H1 (cell line): ENCODE results near the gene ZFHX2. TPM values are rescaled to one million over a fixed set of nuclear protein-coding genes. Genes with fewer than 3 reads are reported as not detected.

ENCODE experiments used
- BRCA1 ChIP-seq: IDR thresholded peaks from 2 replicates; pipeline ENCODE4 v1.6.1; 2012; ENCODE audit warnings: low read depth, low read length, improper control_type of control experiment
- CBX8 ChIP-seq: fragments of 300-800, 300-1000 bp; sonication (generic); IDR thresholded peaks from 2 replicates; pipeline ENCODE4 v1.7.1; 2016; ENCODE audit warnings: low read depth, low read length, borderline replicate concordance
- CHD2 ChIP-seq: IDR thresholded peaks from 2 replicates; pipeline ENCODE4 v1.6.1; 2012; ENCODE audit warnings: low read length, improper control_type of control experiment
- EZH2 ChIP-seq: fragments of 200-600 bp; sonication (generic); IDR thresholded peaks from 2 replicates; pipeline ENCODE4 v1.7.1; 2012; ENCODE audit warnings: low read depth, mild to moderate bottlenecking, moderate library complexity, low read length, inconsistent platforms; ENCODE audit not compliant: severe bottlenecking
- NRF1 ChIP-seq: IDR thresholded peaks from 2 replicates; pipeline ENCODE4 v1.6.1; 2011; ENCODE audit warnings: mild to moderate bottlenecking, low read depth, low read length, improper control_type of control experiment
- SIN3A ChIP-seq, 2 experiments: IDR thresholded peaks in 1 of 2; conservative IDR thresholded peaks in 1 of 2; 2 replicates each; pipeline ENCODE4 v1.6.1; 2011 to 2012; ENCODE audit warnings: low read length in 2 of 2, improper control_type of control experiment in 1 of 2, low read depth in 1 of 2, mild to moderate bottlenecking in 1 of 2
- TEAD4 ChIP-seq: IDR thresholded peaks from 2 replicates; pipeline ENCODE4 v1.6.1; 2012; ENCODE audit warnings: low read depth, low read length, inconsistent platforms, mixed read lengths
- YY1 ChIP-seq: IDR thresholded peaks from 2 replicates; pipeline ENCODE4 v1.6.1; 2011; ENCODE audit warnings: low read depth, mild to moderate bottlenecking, low read length
- polyA plus RNA-seq, 7 experiments: library from polyadenylated mRNA; depleted of rRNA in 3 of 7; stranded (reverse) in 5 of 7; unstranded in 2 of 7; fragments of >200 nt in 5 of 7; fragments of 200-250 nt in 2 of 7; gene quantifications; 1 replicate in 5 of 7; 2 replicates in 1 of 7; 4 replicates in 1 of 7; pipeline versions ENCODE4 v1.2.1 to v1.2.3, GENCODE V29; 2011 to 2013; ENCODE audit warnings: missing spikeins in 2 of 7, mixed read lengths in 2 of 7
- total RNA-seq: library from RNA; stranded (reverse); fragmentation: NEBNext Ultra II Directional; extraction: Animal tissue kit (Norgen Biotek cat#: 25700); gene quantifications from 2 replicates; pipeline ENCODE4 v1.2.1, GENCODE V29; 2021

ZFHX2 gene
- total and polyA plus RNA-seq, 2 of the 8 experiments (the other 6 are each of a cell fraction or from before 2014, with no cell fraction given), result 2.7 to 27.0 TPM

DNA sequence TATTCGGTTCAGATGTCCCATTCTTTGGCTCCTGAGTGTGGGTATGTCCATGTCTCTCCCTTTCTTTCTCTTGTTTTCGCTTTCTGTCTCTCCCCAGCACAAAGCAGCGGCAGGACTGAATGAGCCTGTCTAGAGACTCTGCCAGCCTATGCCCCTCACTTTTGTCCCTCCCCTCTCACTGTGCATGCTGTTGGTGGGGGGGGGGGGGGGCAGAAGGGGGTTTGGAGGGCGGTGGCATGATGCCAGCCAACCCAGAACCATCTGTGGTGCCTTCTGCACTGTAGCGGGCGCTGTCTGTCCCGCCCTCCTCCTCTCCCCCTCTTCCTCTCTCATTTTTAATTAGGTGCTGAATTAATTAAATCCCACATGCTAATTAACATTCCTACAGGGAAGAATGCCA is 64.3 kb downstream of the ZFHX2 start (continued):
- TF ChIP-seq NRF1 (no peak), YY1 (no peak), CHD2 (no peak), BRCA1 (no peak), EZH2 (no peak), CBX8 (no peak), TEAD4 (no peak), SIN3A (conservative IDR thresholded peaks at IDR 0.05 in 1 of 2, IDR thresholded peaks at IDR 0.05 in 1 of 2; ENCODE audit: low read depth in 1 of 2, low read length in 2 of 2) (no peak)
